CD1c-positive myeloid dendritic cell (primary cell): ENCODE data around the gene KCNMA1.
"Not testable (repeated sequence)": the region's sequence is repeated elsewhere in the genome, so short reads cannot be mapped to it uniquely, and the experiment has no call there.

Source experiments
- DNase-seq: peaks from one replicate; pipeline ENCODE4 v3.0.0-alpha.2; 2016; ENCODE audit errors: extremely low spot score

KCNMA1 gene

DNA sequence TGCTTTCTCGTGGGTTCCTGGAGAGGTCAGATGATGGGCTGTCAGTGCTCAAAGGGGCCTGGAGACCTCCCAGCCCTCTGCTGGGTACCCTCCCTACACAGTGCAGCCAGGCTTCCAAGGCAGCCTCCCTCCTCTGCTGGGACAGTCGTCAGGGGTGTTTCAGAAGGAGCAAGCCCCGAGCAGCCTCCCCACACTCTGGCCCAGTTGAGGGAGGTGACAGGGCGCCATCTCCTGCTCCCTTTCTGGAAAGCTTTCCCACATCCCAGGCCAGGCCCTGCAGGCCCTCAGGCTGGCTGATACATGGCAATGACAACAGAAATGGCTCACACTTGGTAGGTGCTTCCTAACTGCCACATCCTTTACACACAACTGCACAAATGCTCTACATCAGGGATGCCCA, 32.1 kb downstream of the KCNMA1 start:
- no peak for DNase-seq

DNA sequence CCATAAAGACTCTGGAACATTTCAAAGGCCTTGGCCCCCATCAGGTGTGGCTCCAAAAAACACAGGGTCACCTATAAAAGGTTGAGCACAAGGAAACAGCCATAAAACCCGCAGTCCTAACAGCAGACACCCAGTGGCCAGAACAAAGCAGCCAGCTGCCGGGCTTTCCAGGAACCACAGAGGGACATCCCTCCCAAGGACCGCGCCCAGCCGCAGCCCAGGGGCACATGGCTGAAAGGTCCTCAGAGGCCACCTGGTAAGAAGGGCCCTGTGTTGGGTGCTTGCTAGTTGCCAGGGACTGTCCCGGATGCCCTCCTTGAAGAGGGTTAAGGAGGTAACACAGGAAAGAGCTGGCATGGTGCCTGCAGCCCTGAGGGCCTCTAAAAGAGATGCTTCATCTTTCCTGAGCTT, 32.7 kb downstream of the KCNMA1 start:
- no peak for DNase-seq

DNA sequence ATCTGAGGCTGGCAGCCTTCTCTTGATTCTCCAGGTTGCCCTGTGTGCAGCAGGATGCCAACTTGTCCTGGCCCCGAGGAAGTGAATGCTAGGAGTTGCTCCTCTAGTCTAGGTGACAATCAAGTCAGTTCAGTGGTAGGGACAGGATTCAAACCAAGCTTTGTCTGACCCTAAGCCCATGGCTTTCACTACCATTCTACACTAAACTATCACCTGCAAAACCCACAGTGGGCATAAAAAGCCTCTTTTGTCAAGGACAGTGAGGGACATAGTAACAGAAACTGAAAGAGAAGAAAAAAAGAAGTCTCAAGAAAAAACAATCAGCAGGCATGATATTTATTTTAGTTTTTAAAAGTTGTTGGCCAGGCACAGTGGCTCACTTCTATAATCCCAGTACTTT, 33.5 kb downstream of the KCNMA1 start:
- no peak for DNase-seq

DNA sequence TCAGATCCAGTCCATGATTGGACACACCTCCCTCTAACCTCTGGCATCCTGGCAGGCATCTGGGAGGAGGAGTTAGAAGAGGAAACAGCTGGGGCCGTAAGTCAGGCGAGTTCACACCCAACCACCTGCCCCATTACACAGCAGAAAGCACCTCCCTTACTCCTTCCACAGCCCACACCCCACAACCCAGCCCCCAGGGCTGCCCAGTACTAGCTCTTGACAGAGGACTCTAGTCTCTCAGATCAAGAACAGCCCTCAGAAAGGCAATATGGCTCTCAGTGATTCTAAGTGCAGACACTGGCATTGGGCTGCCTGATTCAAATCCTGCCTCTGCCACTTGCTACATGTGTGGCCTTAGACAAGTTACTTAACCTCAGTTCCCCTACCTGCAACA, 34.1 kb downstream of the KCNMA1 start:
- DNase-seq, result peak; percentile 2

DNA sequence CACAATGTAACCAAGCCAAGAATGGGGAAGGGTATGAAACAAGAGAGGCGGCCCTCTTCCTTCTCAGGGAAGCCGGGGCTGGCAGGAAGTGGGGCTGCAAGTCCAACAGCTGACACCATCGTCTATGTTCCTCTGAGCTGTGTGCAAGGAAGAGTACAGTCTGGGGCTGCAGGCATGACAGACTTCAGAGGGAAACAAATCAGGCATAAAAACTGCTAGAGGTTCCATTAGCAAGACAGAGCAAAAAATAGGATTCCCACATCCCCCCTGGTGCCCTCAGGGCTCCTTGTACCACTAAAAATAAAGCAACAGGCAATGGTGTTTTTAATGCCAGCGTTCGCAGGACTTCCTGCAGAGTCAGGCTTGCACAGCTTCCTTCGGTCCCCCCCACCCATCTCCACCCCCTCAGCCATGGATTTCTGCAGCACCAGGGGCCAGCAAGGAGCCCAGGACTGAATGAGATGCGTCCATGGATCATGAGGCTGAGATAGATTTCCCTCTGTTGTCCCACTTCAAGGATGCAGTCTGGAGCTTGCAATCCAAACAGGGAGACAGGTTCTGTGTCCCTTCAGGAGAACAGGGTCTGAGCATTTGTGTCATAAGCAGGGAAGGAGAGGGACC, 34.6 kb downstream of the KCNMA1 start:
- DNase-seq, result no peak

DNA sequence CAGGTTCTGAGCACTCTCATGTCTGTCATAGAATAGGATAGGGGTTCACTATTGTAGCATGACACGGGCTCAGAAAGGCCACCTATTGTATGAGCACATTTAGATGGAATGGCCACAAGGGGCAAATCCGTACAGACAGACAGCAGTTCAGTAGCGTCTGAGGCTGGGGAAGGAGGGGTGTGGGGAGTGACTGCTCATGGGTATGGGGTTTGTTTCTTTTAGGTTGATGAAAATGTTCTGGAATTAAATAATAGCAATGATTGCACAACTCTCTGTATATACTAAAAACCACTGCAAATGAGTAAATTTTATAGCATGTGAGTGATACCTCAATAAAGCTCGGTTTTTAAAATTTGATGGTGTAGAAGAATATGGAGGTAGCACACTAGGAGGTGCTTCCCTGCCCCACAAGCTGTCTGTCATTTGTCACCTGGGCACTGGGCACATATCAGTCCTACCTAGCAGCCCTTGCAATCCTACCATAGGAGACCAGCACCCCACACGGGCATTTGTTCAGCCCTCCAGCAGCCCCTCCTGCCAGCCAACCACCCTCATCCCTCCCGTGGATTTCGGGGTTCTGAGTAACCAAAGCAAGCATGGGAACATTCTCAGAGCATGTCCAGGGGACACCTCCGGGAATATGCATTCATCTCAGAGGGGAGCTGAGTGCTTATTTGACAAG, 35.2 kb downstream of the KCNMA1 start:
- DNase-seq, result no peak

DNA sequence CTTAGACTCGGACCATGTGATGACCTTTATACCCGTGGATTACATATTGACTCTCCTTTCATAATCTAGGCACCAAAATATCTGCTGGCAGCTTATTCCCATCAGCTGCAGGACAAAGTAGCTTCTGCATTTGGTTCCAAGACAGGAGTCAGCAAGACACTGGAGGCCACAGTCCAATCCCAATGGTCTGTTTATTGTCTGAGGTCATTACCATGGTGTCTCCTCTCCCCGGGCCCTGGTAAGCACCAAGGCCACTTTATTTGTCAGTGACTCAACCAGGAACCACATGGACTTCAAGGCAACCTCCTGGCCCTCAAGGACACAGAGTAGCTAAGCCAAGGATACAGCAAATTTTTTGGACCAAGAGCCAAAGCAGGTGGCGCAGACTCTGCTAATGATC, 36.1 kb downstream of the KCNMA1 start:
- no peak for DNase-seq

DNA sequence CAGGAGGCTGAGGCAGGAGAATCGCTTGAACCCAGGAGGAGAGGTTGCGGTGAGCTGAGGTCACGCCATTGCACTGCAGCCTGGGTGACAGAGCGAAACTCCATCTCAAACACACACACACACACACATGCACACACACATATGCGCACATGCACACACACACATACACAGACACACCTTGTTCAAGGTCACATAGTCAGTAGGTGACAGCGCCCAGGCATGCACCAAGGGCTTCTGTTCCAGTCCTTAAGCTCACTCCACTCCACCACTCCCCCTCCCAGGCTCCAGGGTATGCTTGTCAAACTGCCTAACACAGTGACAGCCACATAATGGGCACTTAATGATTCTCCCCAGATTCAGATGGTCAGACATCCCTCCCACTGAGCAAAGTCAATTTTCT, 37.0 kb downstream of the KCNMA1 start:
- DNase-seq, result no peak

DNA sequence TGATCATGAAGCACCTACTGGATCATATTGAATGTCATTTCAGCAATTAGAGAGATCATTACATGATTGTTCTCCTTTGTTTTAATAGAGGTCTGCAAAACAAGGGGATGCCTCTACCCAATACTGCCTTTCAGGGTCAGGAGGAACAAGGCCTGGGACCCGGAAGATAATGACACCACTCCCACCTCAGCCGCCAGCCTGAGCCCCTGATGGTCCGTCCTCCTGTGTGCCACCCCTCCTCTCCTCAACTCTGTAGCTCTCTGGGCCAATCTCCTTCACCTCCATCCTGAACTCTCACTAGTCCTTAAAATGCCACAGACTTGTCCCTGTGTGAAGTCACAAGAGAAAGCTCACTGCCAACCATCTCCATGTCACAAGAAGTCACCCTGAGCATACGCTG, 38.0 kb downstream of the KCNMA1 start:
- no peak for DNase-seq

DNA sequence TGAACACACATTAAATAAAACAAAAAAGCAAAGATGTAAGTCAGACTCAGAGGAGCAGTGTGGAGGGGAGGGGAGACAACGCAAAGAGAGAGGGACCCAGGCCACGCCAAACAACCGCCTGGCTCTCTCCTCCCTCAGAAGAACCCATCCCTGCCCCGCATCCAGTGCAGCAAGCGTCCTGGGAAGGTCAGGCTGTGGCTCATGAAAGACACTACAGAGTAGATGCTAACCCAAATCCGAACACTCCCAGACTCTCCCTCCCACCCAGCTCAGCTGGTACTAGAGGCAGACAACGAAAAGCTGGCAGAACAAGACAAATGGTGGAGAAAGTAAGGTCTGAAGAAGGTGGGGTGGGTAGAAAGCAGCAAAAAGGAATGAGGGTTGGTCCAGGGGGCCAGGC, 39.0 kb downstream of the KCNMA1 start:
- DNase-seq, result no peak

DNA sequence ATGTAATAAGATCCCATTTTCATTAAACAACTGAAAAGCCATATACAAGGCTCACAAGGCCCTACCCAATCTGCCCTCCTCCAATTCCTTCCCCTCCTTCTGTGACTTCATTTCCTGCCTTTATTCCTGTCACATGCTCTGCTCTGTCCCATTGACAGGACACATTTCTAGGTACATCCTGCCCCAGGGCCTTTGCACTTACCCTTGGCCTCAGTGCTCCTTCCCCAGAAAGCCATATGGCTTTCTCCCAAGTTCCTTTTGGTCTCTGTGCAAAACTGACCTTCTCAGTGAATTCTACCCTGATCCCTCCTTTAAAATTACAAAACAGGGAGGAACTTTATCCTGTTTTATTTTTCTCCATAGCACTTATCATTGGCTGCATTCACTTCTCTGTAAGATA, 40.0 kb downstream of the KCNMA1 start:
- DNase-seq, result no peak

DNA sequence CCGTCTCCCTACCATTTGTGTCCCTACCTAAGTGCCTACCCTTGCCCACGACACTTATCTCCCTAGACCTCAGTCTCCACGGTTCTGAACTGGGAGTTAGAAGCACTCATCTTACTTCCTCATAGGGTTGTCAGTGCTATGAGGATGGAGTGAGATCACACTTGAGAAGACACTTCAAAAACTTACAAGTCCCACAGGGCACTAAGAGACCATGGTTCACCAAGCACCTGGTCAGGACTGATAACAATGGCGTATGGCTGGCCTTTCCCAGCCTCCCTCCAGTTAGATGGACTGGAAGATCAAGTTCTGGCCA, 43.2 kb downstream of the KCNMA1 start:
- no peak for DNase-seq

DNA sequence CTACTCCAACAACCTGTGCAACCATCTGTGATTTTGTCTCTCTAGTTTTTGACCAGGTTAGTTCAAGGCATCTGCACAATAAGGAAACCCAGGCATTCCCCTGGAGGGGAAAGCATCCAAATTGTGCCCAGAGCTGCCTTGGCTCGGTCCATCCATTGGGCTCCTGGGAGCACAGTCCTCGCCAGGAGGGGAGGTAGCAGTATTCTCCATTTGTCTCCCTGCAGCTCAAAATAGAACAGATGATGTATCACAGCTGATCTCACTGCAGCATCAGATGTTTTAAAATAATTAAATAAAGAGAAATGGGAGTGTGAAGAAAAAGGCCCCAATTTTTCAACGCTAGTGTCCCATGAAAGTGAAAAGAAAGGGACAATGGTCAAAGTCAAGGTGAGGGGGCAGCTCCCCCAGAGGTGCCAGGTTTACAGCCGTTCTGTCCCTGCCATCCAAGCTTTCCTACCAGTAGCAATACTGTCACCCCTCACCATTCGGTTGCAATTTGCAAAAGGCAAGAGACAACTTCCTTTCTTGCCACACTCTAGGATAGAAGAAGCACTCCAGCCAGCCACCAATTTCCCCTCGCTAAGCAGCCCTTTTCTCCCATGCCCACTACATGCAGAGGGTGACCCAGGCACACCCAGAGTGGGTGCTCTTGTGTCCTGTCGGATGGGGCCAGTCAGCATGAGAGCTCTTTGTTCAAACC, 43.7 kb downstream of the KCNMA1 start:
- DNase-seq, result no peak

DNA sequence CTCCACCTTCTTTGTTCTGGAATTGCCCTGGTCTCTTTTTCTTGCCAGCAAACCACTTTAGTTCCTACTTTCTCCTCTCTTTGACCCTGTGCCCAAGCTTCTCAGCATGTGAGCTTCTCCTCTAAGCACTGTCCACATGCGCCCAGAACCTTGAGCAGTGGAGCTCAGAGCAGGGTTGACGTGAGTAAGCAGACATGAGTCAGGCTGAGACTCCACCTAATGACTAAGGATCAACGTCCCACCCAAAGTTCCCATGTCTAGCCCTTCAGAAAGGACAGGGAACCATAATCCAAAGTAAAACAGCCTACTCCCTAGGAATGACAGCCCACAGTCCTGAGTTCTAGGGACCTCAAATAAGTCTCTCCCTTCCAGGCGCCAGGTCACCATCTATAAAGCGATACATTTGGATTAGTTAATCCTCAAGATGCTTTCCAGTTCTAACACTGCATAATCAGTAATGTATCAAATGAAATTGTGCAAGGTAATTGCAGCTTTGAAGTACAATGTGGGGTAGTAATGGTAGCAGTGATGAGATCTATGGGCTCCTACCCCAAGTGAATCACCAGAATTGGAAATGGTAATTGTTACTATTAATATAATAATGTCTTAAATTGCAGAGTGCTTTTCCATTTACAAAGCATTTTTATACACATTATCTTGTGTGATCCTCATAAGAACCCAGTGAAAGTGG, 44.5 kb downstream of the KCNMA1 start:
- DNase-seq, result no peak

DNA sequence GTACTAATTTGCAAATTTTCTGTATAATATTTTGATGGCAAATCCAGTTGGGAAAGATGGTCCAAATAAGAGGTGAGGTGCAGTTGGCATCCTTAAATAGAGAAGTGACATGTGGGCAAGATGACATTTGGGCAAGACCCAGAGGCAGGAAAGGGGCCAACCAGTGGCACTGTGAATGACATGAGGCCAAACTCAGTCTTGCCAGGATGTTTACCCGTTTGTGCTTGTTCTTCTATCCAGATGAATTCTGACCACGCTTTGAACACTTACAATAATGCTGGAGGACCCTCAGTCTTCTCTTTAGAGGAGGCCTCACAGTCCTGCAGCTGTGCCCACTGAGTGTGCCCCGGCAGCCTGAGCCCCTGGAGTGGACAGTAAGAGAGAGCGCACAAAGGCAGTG, 45.1 kb downstream of the KCNMA1 start:
- no peak for DNase-seq

DNA sequence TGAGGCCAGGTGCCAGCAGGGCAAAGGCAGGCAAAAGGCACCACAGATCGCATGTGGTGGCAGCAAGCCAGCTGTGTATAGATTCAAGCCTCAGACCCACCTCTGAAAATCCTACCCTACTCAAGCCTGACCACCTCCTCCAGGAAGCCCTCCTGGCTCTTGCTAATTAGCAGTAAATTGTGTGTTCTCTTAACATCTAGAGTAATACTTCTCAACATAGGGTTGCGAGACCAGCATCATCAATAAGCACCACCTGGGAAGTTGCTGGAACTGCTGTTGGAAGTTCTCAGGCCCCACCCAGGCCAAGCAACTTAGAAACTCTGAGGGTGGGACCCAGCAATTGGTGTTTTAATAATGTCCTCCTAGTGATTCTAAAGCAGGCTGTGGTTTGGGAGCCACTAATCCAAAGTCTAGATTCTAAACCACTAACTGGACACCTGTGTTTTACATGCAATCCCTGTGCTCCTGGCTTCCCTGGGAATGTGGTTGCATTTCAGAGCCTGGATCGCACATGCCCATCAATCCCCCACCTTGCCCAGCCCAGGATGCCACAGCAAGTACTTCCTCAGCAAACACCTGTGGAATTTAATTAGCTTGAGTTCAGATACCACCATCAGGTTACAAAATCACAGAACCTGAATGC, 46.2 kb downstream of the KCNMA1 start:
- no peak for DNase-seq

DNA sequence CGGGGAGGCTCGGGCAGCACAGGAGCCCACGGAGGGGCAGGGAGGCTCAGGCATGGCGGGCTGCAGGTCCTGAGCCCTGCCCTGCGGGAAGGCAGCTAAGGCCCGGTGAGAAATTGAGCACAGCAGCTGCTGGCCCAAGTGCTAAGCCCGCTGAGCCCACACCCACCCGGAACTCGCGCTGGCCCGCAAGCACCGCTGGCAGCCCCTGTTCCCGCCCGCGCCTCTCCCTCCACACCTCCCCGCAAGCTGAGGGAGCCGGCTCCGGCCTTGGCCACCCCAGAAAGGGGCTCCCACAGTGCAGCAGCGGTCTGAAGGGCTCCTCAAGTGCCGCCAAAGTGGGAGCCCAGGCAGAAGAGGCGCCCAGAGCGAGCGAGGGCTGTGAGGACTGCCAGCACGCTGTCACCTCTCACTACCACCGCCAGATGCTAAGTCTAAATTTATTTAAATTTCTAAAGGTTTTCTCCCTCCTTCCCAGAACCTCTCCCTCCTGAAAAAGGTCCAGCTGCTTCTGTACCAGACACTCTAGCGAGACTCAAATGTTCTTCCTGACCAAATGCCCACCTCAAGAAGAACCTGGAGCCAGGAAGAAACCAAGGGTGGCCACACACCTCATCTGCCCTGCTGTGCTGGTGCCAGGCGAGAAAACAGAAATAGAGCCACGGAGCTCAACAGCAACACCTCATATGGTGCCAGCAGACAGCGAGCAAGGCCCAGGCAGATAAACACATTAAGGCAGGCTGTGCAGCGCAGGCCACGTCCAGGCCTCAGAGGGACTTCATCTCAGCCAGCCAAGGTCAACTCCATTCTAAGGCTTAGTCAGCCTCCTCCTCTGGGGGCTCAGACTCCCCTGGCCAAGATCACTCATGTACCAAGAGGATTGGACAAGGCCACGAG, 47.0 kb downstream of the KCNMA1 start:
- no peak for DNase-seq

DNA sequence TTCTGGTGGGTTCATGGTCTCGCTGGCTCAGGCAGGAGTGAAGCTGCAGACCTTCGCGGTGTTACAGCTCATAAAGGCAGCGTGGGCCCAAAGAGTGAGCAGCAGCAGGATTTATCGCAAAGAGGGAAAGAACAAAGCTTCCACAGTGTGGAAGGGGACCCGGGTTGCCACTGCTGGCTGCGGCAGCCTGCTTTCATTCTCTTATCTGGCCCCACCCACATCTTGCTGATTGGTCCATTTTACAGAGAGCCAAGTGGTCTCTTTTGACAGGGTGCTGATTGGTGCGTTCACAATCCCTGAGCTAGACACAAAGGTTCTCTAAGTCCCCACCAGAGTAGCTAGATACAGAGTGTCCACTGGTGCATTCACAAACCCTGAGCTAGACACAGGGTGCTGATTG, 47.9 kb downstream of the KCNMA1 start:
- not testable (repeated sequence) for DNase-seq

DNA sequence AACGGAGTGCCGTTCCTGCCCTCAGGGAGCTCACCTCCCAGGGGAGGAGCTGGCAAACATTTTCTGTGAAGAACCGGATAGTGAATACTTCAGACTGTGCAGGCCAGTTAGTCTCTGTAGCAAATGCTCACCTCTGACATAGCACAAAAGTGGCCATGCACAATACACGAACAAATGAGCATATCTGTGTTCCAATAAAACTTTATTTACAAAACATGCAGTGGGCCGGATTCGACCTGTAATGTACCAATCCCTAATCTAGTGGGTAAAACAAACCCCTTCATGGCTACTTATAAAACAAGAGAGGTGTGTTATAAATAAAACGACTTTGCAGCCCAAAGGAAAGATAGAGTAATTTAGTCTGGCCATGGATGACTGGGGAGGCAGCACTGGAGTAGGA, 48.7 kb downstream of the KCNMA1 start:
- no peak for DNase-seq

DNA sequence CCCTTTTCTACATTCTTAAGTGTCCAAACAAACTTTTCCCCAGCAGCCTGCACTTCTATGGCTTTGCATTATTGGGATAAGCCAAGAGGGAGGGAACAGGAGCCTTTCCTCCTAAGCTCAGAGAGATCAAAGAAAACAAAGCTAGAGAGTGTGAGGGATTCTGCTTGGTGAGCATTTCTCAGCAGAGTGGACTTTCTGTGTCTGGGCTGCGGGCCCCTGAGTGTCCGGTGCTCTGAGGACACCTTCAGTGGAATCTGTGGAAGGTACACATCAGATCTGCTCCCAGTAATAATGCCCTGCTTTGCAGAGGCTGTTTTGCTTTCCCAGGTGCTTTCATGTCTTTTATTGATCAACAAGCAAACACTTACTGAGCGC, 50.2 kb downstream of the KCNMA1 start:
- no peak for DNase-seq

DNA sequence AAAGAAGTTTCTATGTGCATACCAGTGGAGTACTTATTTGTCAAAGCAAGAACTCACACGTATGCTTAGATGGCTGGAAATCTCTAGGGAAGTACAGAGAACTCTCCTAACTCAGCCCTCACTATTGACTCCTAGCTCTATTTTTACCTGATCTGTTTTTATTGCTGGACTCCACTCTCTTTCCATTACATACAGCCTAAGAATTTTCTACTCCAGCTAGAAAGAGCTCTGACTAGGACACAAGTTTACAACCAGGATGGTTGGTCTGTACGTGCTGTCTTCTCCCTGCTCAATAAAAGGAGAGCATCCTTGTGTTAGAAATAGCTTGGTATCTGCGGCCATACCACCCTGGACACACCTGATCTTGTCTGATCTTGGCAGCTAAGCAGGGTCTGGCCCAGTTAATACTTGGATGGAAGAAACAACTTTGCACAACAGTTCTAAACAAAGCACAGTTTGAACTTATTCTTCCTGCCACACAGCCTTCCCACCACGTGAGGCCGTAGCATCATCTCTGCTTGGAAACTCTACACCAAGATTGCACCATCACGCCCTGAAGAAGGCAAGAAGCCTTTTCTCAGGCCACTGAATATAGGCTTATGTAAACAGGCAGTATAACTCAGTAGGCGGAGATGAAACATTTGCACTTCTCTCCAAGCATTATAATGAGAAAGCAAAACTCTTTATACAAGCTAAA, 50.7 kb downstream of the KCNMA1 start:
- DNase-seq, result no peak
